ENCODE data around the gene LXN. TPM values are rescaled to one million over a fixed set of nuclear protein-coding genes. Genes with fewer than 3 reads are reported as not detected.

Gene LXN
- total RNA-seq, 2 donors from 2014 or later: 3.3 to 14.0 TPM

DNA sequence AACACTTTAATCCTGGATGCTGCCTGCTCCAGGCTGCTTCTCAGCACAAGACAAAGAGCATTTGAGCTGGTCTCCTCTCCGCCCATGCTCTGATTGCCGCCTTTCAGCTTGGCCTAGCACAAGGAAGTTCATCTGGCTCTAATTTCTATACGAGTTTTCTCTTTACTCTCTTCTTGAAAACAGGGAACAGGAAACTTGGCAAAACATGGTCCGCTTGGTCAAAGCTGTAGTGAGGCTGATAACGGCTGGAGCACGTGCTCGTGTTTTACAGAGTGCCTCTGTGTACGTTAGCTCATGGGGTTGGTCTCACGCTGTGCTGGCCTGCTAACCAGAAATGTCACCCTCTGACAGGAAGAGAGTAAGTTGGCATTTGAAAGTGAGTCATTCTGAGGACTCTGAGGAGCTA, 40.6 kb upstream of the LXN start:
- no peaks in the 10 kb centered on the region for H3K4me1 ChIP-seq
- no peak for TF ChIP-seq POLR2A (IDR thresholded peaks at IDR 0.05)
- TF ChIP-seq, protein P1, sequence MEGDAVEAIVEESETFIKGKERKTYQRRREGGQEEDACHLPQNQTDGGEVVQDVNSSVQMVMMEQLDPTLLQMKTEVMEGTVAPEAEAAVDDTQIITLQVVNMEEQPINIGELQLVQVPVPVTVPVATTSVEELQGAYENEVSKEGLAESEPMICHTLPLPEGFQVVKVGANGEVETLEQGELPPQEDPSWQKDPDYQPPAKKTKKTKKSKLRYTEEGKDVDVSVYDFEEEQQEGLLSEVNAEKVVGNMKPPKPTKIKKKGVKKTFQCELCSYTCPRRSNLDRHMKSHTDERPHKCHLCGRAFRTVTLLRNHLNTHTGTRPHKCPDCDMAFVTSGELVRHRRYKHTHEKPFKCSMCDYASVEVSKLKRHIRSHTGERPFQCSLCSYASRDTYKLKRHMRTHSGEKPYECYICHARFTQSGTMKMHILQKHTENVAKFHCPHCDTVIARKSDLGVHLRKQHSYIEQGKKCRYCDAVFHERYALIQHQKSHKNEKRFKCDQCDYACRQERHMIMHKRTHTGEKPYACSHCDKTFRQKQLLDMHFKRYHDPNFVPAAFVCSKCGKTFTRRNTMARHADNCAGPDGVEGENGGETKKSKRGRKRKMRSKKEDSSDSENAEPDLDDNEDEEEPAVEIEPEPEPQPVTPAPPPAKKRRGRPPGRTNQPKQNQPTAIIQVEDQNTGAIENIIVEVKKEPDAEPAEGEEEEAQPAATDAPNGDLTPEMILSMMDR (IDR thresholded peaks at IDR 0.05): no peak
- H3K27ac ChIP-seq: no peak overlapping the region
- DNase-seq (peak in 1 of 4 donors; percentile 44), ATAC-seq (no peak)
- H3K27me3 ChIP-seq: no peaks in the 10 kb centered on the region
- H3K9me3 ChIP-seq: no peaks in the 10 kb centered on the region
- H3K4me3 ChIP-seq: no peak overlapping the region
- H3K36me3 ChIP-seq (replicated peaks in 1 of 2; ENCODE audit: insufficient read depth in 1 of 2, low read depth in 2 of 2): no peaks in the 10 kb centered on the region
- intact Hi-C loops (cut with DNase I): no loop called here
- WGBS, 2 donors: 79 to 92% methylated on average over 9 of the region's 9 CpGs

DNA sequence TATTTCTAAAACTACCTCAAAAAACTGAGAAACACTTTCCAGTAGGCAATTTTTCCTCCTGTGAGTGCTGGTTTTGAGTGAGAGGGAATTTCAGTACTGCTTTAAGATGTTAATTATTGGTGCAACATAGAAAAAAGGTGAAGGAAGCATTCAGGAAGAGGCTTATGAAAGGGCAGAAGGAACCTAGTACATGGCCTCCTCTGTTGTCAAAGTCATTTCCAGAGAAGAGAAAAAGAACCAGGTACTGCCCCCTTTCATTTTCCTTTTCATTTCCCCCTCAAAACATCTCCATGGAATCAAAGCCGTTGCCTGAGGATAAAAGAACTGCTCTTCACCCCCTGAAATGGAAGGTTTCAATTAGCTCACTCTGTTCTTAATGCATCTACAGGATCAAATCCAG, 40.0 kb upstream of the LXN start:
- Histone ChIP-seq H3K9me3 (no peaks in the 10 kb centered on the region), H3K4me1 (no peaks in the 10 kb centered on the region), H3K36me3 (replicated peaks in 1 of 2; ENCODE audit: insufficient read depth in 1 of 2, low read depth in 2 of 2) (no peaks in the 10 kb centered on the region), H3K27ac (no peak overlapping the region), H3K4me3 (no peak overlapping the region), H3K27me3 (no peaks in the 10 kb centered on the region)
- 84 to 92% methylated on average over 1 of the region's 1 CpG for WGBS, 2 donors
- intact Hi-C loops (cut with DNase I): no loop called here
- no peak for ATAC-seq
- DNase-seq: no peak
- TF ChIP-seq POLR2A (IDR thresholded peaks at IDR 0.05): no peak
- TF ChIP-seq, protein P1 (IDR thresholded peaks at IDR 0.05): no peak

DNA sequence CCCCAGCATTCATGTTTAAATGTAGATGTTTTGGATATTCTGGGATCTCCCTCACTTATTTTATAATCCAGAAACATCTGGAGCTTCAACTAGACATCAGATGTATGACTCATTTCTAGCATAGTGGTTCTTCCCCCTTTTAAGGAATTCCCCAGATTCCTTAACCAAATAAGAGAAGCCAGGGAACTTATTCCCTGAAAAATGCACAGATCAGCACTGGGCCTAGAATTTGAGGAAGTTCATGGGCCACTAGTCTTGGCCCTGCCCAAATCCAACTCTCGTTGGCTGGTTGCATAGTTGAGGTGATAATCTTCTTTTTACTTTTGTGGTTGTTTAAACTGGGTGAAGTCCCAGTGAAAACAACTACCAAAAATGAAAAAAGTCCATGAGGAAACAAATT, 39.4 kb upstream of the LXN start:
- 76 to 87% methylated on average over 1 of the region's 1 CpG for WGBS, 2 donors
- H3K27me3 ChIP-seq: no peaks in the 10 kb centered on the region
- DNase-seq (no peak), ATAC-seq (peak; percentile 56)
- intact Hi-C loops (cut with DNase I): no loop called here
- no peaks in the 10 kb centered on the region for H3K4me1 ChIP-seq
- no peaks in the 10 kb centered on the region for H3K36me3 ChIP-seq (replicated peaks in 1 of 2; ENCODE audit: insufficient read depth in 1 of 2, low read depth in 2 of 2)
- H3K9me3 ChIP-seq: no peaks in the 10 kb centered on the region
- no peak for TF ChIP-seq POLR2A (IDR thresholded peaks at IDR 0.05)
- TF ChIP-seq, protein P1 (IDR thresholded peaks at IDR 0.05): no peak
- no peak overlapping the region for H3K27ac ChIP-seq
- H3K4me3 ChIP-seq: no peak overlapping the region

DNA sequence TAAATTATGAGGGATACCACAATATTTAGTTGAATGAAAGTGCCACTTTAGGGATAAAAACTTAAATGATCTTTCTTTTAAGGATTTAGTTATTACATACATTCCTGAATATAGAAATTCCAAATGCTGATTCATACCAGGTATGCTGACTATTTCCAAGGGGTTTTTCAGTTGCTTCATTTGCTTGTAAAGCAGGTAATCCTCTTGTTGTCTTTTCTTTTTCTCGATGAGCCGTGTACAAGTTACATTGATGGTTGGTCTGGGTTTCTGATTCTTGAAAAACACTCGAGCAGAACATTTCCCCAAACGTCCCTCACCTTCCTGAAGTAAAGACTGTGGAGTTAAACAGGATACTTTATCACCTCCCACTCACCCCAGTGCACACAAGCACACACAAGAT, 38.2 kb upstream of the LXN start:
- no peaks in the 10 kb centered on the region for H3K4me1 ChIP-seq
- H3K27ac ChIP-seq: no peak overlapping the region
- no peaks in the 10 kb centered on the region for H3K9me3 ChIP-seq
- no peak for ATAC-seq
- no peak overlapping the region for H3K4me3 ChIP-seq
- DNase-seq: no peak
- no peaks in the 10 kb centered on the region for H3K36me3 ChIP-seq (replicated peaks in 1 of 2; ENCODE audit: insufficient read depth in 1 of 2, low read depth in 2 of 2)
- TF ChIP-seq POLR2A (IDR thresholded peaks at IDR 0.05): no peak
- TF ChIP-seq, protein P1 (IDR thresholded peaks at IDR 0.05): no peak
- H3K27me3 ChIP-seq: no peaks in the 10 kb centered on the region
- WGBS, 2 donors: 79 to 81% methylated on average over 4 of the region's 4 CpGs
- intact Hi-C loops (cut with DNase I): no loop called here

DNA sequence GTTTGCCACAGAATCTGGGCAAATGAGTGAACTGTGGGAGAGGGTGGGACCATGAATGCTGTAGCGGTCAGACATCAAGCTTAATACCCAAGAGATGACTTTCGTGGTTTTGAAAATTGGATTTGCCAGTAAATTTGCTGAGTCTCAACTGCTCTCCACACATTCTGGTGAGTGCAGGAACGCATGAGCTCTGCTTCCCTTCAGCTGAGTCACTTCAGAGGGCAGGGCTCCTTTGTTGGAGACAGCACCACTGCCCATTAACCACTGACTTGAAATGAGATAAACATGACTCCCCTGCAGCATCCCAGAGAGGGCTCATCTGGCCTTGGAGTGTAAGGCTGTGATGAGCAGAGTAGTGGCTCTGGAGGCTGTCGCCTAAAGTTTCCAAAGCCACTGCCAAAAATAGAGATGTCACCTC, 37.2 kb upstream of the LXN start:
- no peaks in the 10 kb centered on the region for H3K9me3 ChIP-seq
- no peak overlapping the region for H3K4me3 ChIP-seq
- no peaks in the 10 kb centered on the region for H3K36me3 ChIP-seq (replicated peaks in 1 of 2; ENCODE audit: insufficient read depth in 1 of 2, low read depth in 2 of 2)
- no peak overlapping the region for H3K27ac ChIP-seq
- intact Hi-C loops (cut with DNase I): no loop called here
- no peaks in the 10 kb centered on the region for H3K27me3 ChIP-seq
- peak; percentile 38 for ATAC-seq
- no peaks in the 10 kb centered on the region for H3K4me1 ChIP-seq
- DNase-seq: peak in 1 of 4 donors; percentile 39
- 68 to 85% methylated on average over 4 of the region's 4 CpGs for WGBS, 2 donors
- TF ChIP-seq POLR2A (IDR thresholded peaks at IDR 0.05): no peak
- TF ChIP-seq, protein P1 (IDR thresholded peaks at IDR 0.05): no peak

Measured in body of pancreas (tissue), 4 donors.